ENCODE measurements around the gene APOC1.

APOC1 gene

GRCh38 chr19:44959691-44960090, 45.3 kb downstream of the APOC1 start:
- no peak for DNase-seq

- DNase-seq: no peak
Observed at GRCh38 chr19:44960906-44961728, 46.7 kb downstream of the APOC1 start.

GRCh38 chr19:44961821-44962220, 47.4 kb downstream of the APOC1 start:
- no peak for DNase-seq

GRCh38 chr19:44968118-44968517, 53.7 kb downstream of the APOC1 start:
- no peak for DNase-seq

- no peak for DNase-seq
Observed at GRCh38 chr19:44968670-44969069, 54.3 kb downstream of the APOC1 start.
